Measurements from ENCODE around the gene FAM118A. TPM values are rescaled to one million over a fixed set of nuclear protein-coding genes. Genes with fewer than 3 reads are reported as not detected.

The FAM118A gene
- total and polyA plus RNA-seq, 12 donors: 10.2 to 35.7 (median 16.3) TPM

DNA sequence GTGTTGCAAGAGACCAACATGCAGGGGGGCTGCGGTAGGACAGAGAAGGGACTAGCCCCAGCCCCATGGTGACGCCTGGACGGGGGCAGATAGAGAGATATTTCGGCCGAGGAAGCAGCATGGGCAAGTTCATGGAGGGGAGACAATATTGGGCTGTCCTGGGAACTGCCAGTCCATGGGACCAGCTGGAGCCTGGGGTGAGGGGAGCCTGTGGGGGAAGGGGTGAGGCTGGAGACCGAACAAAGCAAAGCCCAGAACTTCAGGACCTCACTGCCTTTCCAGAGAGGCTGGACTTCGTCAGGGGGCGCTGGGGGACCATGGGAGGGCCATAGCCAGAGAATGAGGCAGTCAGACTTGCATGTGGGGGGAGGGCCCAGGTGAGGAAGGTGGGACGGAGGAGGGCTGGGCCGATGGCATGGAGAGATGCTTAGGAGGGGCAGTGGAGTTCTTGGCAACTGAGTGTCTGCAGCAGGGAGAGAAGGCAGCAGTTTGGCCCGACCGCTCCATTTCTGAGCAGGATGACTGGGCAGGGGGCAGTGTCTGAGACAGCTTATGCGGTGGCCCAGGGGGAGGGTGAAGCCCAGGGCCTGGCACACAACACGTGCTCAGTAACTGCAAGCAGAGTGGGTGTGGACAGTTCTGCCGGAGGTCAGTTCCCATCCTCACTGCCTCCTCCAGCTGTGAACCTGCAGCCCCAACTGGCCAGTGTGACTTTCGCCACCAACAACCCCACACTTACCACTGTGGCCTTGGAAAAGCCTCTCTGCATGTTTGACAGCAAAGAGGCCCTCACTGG, 24.3 kb upstream of the FAM118A start:
- Histone ChIP-seq H3K4me1 (peaks cover 2 to 33% (median 9%) of the 10 kb centered on the region in 9 donors), H3K9me3 (no peaks in the 10 kb centered on the region), H3K36me3 (no peaks in the 10 kb centered on the region), H3K27me3 (peaks cover 0 to 31% (median 16%) of the 10 kb centered on the region in 7 donors), H3K4me3 (peak overlapping the region in 9 of 10 donors; percentile 14 to 48 (median 41)), H3K27ac (peak overlapping the region in 1 of 10 donors; percentile 6)
- 38 to 39% methylated on average over 16 of the region's 16 CpGs for WGBS, 2 donors
- no peak for DNase-seq
- TF ChIP-seq, protein P1, sequence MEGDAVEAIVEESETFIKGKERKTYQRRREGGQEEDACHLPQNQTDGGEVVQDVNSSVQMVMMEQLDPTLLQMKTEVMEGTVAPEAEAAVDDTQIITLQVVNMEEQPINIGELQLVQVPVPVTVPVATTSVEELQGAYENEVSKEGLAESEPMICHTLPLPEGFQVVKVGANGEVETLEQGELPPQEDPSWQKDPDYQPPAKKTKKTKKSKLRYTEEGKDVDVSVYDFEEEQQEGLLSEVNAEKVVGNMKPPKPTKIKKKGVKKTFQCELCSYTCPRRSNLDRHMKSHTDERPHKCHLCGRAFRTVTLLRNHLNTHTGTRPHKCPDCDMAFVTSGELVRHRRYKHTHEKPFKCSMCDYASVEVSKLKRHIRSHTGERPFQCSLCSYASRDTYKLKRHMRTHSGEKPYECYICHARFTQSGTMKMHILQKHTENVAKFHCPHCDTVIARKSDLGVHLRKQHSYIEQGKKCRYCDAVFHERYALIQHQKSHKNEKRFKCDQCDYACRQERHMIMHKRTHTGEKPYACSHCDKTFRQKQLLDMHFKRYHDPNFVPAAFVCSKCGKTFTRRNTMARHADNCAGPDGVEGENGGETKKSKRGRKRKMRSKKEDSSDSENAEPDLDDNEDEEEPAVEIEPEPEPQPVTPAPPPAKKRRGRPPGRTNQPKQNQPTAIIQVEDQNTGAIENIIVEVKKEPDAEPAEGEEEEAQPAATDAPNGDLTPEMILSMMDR (IDR thresholded peaks at IDR 0.05): peak in 2 of 9 donors; percentile 19
- ATAC-seq: peak; percentile 2 to 32 (median 14)
- intact Hi-C loops (cut with DNase I): no loop called here

DNA sequence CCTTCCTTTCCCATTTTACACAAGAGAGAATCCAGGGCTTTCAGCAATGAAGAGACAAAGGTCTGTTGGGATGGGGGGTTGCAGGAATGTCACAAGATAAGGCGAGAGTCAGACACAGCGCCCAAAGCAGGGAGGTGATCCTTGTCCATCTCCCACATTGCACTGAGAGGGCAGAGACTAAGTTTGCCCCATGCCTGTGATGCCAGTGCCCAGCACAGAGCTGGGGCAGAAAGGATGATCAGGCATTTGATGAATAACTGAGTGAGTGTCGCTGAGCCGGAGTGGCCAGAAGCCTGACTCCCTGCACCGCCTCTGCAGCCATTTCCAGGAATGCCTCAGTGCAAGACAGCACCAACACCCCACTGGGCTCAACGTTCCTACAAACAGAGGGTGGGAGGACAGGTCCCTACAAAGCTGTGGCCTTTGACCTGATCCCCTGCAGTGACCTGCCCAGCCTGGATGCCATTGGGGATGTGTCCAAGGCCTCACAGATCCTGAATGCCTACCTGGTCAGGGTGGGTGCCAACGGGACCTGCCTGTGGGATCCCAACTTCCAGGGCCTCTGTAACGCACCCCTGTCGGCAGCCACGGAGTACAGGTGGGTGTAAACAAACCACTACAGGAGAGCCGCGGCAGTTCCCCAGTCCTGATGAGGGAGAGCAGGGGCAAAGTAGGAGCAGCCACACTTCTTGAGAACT, 22.7 kb upstream of the FAM118A start:
- Histone ChIP-seq H3K36me3 (no peaks in the 10 kb centered on the region), H3K4me3 (no peak overlapping the region), H3K27ac (no peak overlapping the region), H3K27me3 (peaks cover 0 to 33% (median 16%) of the 10 kb centered on the region in 7 donors), H3K4me1 (peaks cover 0 to 28% (median 9%) of the 10 kb centered on the region in 9 donors), H3K9me3 (no peaks in the 10 kb centered on the region)
- TF ChIP-seq, protein P1 (IDR thresholded peaks at IDR 0.05): no peak
- no peak for DNase-seq
- intact Hi-C loops (cut with DNase I): no loop called here
- WGBS, 2 donors: 76 to 78% methylated on average over 12 of the region's 12 CpGs
- no peak for ATAC-seq

DNA sequence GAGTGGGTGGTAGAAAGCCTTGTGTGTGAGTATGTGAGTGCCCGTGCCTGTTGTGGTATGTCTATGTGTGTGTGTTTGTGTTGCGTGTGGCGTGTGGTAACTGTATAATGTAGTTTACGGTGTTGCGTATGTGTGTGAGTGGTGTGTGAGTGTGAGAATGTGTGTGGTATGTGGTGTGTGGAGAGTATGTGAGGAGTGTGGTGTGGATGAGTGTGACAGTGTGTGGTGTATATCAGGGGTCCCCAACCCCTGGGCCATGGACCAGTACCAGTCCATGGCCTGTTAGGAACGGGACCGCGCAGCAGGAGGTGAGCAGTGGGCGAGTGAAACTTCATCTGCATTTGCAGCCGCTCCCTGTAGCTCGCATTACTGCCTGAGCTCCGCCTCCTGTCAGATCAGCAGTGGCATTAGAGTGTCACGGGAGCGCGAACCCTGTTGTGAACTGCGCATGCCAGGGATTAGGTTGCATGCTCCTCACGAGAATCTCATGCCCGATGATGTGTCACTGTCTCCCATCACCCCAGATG, 19.3 kb upstream of the FAM118A start:
- 30 to 39% methylated on average over 18 of the region's 18 CpGs for WGBS, 2 donors
- ATAC-seq (peak in 7 of 8 donors; percentile 23 to 66 (median 48)), DNase-seq (no peak)
- Histone ChIP-seq H3K4me1 (peaks cover 0 to 23% (median 0%) of the 10 kb centered on the region in 9 donors), H3K27me3 (peaks cover 0 to 20% (median 0%) of the 10 kb centered on the region in 7 donors), H3K27ac (no peak overlapping the region), H3K36me3 (no peaks in the 10 kb centered on the region), H3K9me3 (no peaks in the 10 kb centered on the region), H3K4me3 (no peak overlapping the region)
- intact Hi-C loops (cut with DNase I): no loop called here
- TF ChIP-seq, protein P1 (IDR thresholded peaks at IDR 0.05): no peak

All from heart right ventricle (tissue), 16 donors.